Stimulated activated CD8-positive, alpha-beta memory T cell treated with anti-CD3 and anti-CD28 coated beads, Interleukin-15, amount 100 ng/mL, for 48 hours (primary cell): ENCODE measurements around the gene GIPC2.
"Not testable (repeated sequence)": the region's sequence is repeated elsewhere in the genome, so short reads cannot be mapped to it uniquely, and the experiment has no call there.

Source experiments
- DNase-seq, 2 donors: peaks; one replicate each; pipeline ENCODE4 v3.0.0-alpha.2; 2020; ENCODE audit warnings: low read depth in 2 of 2

Gene GIPC2, protein sequence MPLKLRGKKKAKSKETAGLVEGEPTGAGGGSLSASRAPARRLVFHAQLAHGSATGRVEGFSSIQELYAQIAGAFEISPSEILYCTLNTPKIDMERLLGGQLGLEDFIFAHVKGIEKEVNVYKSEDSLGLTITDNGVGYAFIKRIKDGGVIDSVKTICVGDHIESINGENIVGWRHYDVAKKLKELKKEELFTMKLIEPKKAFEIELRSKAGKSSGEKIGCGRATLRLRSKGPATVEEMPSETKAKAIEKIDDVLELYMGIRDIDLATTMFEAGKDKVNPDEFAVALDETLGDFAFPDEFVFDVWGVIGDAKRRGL

DNA sequence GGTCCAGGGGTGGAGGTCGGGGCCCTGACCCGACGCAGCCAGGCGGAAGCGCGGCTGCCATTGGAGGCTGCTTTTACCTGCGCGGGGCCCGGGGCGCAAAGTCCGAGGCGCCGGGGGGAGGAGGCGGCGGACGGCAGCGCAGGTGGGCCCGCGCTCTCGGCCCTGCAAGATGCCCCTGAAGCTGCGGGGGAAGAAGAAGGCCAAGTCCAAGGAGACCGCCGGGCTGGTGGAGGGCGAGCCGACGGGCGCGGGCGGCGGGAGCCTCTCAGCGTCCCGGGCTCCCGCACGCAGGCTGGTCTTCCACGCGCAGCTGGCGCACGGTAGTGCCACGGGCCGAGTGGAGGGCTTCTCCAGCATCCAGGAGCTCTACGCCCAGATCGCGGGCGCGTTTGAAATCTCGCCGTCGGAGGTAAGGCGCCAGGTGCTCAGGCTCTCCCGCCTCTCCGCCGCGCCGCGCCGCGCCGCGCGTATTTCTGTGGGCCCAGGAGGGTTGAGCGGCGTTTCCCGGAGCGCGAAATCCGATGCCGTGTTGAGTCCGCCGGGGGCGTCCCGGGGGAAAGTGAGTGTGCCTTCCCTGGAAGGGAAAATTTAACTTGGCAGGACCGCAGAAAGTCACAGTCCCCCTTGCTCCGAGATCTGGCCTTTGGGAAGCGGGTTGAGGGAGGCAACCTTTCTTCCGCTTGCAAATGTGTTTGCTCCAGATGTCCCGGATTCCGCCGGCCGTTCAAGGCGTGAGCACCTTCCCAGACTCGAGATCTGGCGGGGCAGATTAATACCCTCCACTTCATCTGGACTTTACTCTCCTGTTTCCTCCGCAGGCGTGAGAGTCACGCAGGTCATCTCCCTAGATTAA is at the start of gene GIPC2:
TSS of gene GIPC2 (plus strand) at position 41 of the 853 bp plus-strand sequence. CDS start at position 170, 129 bp downstream.
- DNase-seq: peak; percentile 6 to 10

DNA sequence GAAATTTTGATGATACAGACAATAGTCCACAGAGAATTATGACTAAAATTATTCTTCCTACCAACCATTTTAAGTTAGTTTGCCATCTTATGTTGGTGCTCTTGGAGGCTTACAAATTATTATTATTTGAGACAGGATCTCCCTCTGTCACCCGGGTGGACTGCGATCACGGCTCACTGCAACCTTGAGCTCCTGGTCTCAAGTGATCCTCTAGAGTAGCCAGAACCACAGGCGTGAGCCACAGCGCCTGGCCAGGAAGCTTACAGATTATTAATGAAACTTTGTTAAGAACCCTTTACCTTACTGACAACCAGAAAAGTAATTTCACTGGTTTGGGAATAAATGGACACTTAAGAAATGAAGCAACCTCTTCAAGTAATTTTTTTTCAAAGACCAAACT is 49.0 kb upstream of the GIPC2 start:
- DNase-seq: no peak

DNA sequence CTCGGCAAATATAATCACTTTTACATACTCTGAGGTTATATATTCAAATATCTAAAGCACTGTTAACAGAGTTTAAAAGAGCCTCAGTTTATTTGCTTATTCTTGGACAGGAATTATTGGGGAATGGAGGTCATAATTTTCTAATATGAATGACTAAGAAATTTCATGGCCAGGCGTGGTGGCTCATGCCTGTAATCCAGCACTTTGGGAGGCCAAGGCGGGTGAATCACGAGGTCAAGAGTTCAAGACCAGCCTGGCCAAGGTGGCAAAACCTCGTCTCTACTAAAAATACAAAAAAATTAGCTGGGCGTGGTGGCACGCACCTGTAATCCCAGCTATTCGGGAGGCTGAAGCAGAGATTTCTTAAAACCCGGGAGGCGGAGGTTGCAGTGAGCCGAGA is 45.2 kb upstream of the GIPC2 start:
- not testable (repeated sequence) for DNase-seq

DNA sequence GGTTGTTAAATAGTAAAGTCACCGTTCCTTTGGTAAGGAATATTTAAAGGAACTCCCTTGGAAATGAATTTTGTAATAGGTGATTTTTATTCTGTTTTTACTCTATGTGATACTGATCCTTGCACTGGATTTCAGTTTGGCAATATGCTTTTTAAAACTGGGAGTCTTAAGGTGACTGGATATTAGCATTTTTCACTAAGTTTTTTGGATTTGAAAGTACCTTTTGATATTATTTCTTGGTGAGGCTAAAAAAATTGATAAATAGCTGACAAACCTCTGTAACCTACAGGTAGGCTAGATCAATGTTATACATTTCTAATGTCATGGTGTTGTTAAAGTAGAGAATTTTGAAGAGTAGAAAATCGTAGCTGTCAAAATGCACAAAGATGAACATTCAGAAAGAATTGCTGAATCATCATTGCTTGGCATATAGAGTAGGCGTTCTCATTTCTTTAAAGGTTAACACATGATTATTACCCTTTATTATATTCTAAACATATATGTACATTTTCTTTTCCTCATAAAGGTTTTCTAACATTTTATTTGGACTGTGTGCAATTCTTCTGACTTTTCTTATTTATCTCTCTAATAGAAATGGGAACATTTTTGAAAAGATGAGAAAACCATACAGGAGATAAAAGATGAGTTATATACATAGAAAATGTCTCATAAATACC is 42.6 kb upstream of the GIPC2 start:
- DNase-seq: no peak

DNA sequence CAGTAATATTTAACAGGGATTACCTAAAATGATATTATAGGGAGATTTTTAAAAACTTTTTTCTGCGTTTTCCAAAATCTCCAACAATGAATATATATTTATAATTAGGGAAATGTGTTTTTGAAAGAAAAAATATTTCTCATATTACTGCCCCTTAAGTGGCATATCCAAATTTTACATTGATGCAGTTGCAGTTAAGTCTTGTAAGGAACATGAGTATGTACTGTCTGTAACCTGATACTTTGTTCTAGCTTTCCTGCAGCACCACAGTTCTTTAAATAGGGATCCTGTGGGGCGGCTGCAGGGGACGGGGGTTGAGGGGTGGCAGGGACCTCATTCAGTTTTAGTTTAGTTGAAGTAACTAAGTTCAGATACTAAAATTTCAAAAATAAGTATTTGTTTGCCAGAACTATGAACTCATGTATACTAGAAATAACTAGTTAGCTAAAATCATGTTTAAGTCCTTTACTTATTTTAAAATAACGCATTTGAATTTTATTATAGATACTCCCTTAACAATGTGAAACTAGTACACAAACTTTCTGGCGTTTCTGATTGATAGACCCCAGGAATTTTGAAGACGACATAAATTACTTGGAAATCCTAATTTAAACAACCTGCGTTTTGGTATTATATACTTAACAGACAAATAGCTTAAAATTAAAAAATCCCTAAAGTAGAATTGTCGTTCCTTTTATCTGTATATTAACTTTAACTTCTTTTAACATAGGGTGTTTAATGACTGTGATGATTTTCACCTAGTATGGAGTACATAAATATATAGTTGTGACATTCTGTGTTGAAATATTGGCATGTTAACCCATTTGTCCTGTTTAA is 41.7 kb upstream of the GIPC2 start:
- peak in 1 of 2 donors; percentile 30 for DNase-seq

DNA sequence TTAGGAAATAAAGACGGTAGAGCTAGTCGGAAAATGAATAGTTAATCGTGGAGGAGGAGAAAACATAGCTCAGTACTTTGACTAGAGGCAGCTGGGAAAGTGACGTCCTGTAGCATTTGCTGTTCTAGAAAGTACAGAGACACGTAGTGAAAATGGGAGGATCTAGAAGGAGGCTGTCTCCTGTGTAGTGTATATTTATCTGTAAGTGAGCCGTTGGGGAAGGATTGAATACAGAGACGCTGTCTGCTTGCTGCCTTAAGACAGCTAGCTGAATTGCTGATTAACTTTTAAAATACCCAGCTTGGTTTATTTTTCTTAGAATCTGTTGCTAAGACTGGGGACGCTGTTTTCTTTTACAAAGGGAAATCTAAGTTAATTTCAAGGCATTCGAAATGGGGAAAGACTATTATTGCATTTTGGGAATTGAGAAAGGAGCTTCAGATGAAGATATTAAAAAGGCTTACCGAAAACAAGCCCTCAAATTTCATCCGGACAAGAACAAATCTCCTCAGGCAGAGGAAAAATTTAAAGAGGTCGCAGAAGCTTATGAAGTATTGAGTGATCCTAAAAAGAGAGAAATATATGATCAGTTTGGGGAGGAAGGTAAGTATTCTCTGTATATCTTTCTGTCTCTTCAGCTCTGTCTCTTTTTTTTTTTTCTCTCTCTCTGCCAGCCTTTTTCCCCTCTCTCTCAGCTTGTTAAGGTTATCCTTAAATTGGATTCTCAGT is 40.9 kb upstream of the GIPC2 start, which contains the start of gene DNAJB4:
TSS of gene DNAJB4 (plus strand) at position 221 of the 729 bp plus-strand sequence. CDS start at position 393, 172 bp downstream.
- peak; percentile 22 to 45 for DNase-seq

DNA sequence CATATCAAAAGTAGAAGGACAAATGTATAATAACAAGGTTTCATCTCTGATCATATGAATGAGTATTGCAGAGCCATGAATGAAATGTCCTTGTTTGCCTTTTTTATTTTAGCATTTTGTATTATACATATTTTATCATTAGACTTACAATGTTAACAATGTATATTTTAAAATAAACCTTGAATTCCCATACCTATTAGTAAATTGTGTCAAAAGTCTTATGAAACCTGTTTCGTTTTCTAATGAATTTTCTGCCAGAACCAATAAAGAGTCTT is 40.4 kb upstream of the GIPC2 start:
- DNase-seq: no peak

DNA sequence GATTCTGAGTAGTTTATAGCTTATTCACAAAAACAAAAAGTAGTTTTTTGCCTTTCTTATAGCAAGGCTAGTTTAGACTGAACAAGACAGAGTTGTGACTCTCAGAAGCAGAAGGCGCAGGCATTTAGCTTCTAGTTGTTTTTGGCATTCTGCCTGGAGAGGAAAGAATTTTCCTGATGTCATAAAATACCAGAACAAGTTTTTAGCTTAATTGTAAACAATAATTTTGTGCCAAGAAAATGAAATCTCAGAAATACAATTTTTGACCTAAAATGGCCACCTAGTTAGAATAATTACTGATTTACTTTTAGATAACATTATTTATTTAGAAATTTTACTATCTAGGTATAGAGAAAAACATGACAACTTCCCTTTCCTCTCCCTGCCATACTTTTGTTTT is 40.0 kb upstream of the GIPC2 start:
- DNase-seq: no peak

DNA sequence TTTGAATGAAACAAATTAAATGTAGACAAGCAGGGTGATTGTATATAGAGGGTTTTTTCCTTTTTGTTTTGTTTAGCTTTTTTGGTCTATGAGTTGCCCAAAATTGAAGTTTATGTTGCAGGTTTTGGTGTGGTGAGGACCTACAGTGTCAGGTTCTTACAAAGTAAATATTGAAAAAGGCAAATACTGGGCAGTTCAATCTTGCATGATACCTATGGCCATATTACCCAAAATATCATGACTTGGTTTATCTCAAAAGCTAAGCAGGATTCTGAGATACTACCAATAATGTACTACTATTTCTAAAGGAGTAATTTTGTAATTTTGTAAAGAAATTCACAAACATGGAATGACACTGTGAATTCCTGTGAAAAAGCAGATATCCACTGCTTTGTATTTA is 39.2 kb upstream of the GIPC2 start:
- DNase-seq: no peak

DNA sequence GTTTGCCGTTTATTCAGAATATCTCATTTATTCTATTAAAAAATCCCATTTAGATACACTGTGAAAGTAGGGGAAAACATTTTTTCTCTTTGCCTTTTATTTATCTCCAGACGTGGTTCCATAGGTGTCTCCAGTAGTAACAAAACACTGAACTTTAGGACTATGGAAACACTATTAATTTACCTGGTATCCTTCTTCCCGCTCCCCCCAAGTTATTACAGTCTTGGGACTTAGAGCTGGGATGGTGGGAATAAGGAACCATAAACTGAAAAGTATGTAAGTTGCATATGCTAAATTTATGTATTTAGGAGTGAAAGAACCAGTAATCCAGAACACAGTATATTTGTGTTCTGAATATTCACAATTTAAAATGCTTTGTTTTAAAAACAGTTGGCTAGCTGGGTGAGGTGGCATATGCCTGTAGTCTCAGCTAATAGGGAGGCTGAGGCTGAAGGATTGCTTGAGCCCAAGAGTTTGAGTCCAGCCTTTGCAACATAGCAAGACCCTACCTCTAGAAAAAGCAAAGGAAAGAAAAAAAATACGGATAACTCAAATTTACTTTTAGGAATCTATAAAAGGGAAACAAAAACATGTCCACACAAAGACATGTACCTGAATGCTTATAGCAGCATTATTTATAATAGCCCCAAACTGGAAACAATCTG is 38.0 kb upstream of the GIPC2 start:
- DNase-seq: no peak

DNA sequence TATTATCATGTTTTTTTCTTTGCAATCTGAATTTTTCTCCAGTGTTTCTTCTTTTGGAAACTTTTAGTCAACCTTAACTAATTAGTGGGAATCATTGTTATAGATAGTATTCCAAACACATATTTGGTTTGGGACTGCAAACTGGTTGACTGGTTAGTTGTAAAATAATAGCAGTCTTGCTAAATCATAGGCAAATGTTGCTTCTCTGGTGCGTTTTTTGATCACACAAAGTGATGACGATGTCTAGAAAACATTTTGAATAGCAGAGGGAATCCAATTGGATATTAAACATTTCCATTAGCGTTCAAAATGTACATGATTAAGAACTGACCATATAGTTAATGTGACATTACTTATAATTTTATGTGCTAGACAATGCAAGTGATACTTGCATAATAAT is 36.5 kb upstream of the GIPC2 start:
- DNase-seq: no peak

DNA sequence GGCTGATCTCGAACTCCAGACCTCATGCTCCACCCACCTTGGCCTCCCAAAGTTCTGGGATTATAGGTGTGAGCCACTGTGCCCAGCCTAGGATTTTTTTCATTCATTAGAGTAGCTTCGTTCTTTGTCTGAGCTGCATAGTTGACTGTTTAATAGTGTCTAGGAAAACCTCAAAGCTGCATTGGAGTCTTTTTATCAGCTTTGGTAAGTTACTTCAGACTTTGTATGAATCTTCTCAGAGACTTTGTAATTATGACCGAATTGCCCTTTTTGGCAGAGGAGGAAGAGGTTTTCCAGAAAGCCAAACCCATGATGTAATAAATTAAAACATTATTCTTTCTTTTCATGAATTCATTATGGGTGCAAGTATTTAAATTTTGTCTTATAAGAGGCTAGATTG is 35.9 kb upstream of the GIPC2 start:
- DNase-seq: no peak

DNA sequence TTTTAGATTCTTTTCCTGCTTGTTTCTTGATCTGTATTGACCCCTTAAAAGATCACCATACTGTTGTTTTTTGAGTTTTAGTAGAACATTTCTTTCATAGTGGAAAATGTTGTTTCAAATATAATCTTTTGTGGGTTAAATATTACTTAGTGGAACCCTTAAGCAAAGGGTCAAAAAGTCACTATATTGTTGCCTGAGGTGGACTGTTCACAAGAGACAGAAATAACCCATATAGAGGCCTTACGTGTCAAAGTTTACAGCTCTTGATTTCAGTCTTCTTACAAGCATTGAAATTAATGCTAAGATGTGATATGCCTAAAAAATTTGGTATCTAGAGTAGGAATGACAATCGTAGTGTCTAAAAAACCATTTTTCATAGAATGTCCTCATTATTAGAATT is 34.7 kb upstream of the GIPC2 start:
- DNase-seq: no peak

DNA sequence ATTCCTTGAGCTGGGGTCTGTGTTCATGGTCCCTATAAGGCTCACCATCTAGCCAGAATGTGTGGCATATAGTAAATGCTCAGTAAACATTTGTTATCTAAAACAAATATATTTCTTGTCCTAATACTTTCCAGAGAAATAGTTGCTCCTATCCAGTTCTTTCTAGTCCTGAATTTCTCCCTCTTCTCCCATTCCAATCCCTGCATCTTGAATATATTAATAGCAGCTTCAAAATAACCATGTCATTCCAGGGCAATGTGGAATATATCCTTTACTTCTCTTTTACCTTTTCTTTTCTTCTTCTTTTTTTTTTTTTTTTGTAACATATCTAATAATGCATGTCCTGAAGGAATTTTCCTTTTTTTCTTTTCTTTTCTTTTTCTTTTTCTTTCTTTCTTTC is 30.6 kb upstream of the GIPC2 start:
- DNase-seq: no peak

DNA sequence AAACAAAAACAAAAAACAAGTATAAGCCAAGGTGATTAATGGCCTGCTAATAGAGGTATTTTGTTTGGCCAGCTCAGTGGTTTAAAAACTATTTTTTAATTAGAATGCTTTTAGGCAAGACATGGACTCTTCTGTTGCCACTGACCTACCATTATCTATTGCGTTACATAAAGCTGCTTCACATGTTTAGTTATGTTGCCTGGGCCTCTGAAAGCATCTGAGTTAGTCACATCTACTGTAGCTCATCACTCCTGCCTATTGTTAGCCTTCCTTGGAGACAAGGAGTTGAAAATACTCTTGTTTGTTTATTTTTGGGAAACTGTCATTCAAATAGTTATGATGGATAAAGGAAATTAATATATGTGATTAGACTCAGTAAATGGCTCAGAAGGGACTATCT is 26.7 kb upstream of the GIPC2 start:
- DNase-seq: no peak

DNA sequence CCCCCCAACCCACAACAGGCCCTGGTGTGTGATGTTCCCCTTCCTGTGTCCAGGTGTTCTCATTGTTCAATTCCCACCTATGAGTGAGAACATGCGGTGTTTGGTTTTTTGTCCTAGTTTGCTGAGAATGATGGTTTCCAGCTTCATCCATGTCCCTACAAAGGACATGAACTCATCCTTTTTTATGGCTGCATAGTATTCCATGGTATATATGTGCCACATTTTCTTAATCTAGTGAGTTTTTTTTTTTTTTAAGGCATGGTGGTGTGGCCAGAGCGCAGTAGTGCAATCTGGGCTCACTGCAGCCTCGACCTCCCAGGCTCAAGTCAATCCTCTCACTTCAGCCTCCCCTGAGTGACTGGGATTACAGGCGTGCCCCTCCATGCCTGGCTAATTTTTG is 24.6 kb upstream of the GIPC2 start:
- DNase-seq: not testable (repeated sequence)

DNA sequence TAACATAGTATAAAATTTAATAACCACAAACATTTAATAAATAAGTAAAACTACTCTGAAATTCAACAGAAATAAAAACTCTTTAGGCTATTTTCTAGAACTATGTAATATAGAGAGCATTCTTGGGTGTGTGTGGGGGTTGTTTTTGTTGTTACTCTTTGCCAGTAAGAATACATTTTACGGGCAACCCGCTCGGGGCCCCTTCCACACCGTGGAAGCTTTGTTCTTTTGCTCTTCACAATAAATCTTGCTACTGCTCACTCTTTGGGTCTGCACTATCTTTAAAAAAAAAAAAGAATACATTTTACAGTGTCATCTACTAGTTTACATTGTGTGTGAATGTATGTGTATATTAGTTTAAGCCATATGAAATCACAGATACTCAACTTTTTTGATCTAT is 16.0 kb upstream of the GIPC2 start:
- no peak for DNase-seq

DNA sequence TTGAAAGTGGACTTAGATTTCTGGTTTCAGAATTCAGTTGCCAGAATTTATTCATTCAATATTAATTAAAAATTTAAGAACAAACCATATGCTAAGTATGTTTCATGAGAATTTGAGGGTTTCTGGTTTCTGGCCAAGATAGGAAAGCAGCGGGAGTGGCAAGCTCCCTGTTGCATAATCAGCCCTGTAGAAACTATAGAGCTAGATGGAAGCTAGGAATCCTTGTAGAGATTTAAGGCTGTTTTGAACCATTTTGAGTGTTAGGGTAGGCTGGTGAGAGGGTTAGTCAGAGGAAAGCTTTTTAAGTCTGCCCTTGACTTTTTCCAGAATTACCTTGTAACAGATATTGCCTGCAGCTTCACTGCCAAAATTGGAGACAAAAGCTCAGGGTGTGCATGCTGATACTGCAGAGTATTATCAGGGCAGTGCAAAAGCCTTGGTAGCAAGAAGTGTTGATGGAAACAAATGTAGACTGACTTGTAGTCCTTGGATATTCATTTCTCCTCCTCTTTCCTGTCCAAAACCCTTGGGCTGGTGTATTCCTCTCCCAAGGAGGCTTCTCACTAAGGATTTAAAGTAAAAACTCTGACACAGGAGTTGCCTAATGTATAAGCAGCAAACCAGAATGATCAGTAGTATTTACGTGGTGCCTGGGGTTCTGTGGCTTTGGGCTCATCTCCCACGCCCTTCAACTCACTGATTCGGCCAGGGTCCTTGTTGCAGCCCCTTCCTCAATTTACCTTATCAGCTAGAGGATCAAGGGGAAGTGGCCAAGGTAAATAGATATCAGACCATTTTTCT is 12.6 kb upstream of the GIPC2 start:
- no peak for DNase-seq

DNA sequence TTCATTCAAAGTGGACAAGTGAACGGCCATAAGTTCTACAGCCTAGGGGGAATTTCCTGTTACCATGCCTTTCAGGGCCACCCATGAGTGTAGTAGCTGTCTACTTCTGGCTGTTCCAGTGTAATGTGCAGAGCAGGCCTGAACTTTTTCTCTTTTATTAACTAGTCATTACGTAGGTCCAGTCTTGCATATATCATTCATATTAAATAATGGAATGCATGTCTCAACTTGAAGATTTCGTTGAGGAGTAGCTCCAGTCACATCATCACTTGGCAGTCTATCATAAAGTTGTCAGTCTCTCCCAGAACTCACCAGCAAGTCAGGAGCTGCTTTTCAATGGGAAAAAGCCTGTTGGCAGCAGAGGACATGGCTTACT is 12.0 kb upstream of the GIPC2 start:
- no peak for DNase-seq

DNA sequence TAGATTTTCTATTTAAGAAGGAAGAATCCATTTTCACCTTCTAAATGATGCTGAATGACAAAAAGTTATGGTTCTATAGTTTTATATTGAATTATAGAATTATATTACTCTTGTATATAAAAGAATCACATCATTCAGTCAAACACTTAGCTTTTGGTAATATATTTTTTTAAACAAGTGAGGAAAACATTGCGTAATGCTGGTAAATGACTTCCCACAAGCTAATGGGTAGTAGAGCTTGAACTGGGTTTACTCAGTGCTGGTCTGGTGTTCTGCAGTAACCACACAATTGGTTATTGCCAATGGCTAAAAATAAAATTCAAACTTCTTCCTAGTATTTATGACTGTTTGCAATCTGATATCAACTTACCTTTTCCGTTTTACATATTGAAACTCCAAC is 10.6 kb upstream of the GIPC2 start:
- DNase-seq: no peak
